SKM-1 (cell line): Measurements from ENCODE around the gene PDE2A.

Experiments used
- DNase-seq: peaks from one replicate; lab custom pipeline; 2025; ENCODE audit not compliant: unreplicated experiment; lab: John Stamatoyannopoulos, UW

PDE2A gene

GRCh38 chr11:72673943-72674828 lies at the start of gene PDE2A:
Gene PDE2A (minus strand): TSS chr11:72674422. CDS start chr11:72674207, 215 bp downstream.
- no peak for DNase-seq

- DNase-seq: no peak
These were observed 49.3 kb upstream of the PDE2A start for GRCh38 chr11:72723508-72723907.

- peak; percentile 97 for DNase-seq
These were observed 48.0 kb upstream of the PDE2A start for GRCh38 chr11:72722050-72722748.

- DNase-seq: no peak
These were observed 47.4 kb upstream of the PDE2A start for GRCh38 chr11:72721689-72722049.

GRCh38 chr11:72721276-72721675 lies 47.1 kb upstream of the PDE2A start:
- no peak for DNase-seq

- DNase-seq: no peak
These were observed 46.6 kb upstream of the PDE2A start for GRCh38 chr11:72720784-72721183.

- DNase-seq: peak; percentile 30
These were observed 45.8 kb upstream of the PDE2A start for GRCh38 chr11:72720047-72720446.

- DNase-seq: no peak
These were observed 45.3 kb upstream of the PDE2A start for GRCh38 chr11:72719551-72719950.

- DNase-seq: no peak
These were observed 44.9 kb upstream of the PDE2A start for GRCh38 chr11:72719144-72719543.

- no peak for DNase-seq
These were observed 43.9 kb upstream of the PDE2A start for GRCh38 chr11:72718101-72718501.

- no peak for DNase-seq
These were observed 42.7 kb upstream of the PDE2A start for GRCh38 chr11:72716788-72717435.

- no peak for DNase-seq
These were observed 42.1 kb upstream of the PDE2A start for GRCh38 chr11:72716290-72716689.

- no peak for DNase-seq
These were observed 38.6 kb upstream of the PDE2A start for GRCh38 chr11:72712841-72713240.

- DNase-seq: no peak
These were observed 38.0 kb upstream of the PDE2A start for GRCh38 chr11:72712168-72712751.

GRCh38 chr11:72711141-72711540 lies 36.9 kb upstream of the PDE2A start:
- no peak for DNase-seq

- DNase-seq: no peak
These were observed 36.1 kb upstream of the PDE2A start for GRCh38 chr11:72710278-72710677.

- DNase-seq: no peak
These were observed 35.4 kb upstream of the PDE2A start for GRCh38 chr11:72709478-72710238.

- DNase-seq: no peak
These were observed 32.8 kb upstream of the PDE2A start for GRCh38 chr11:72707032-72707431.

- no peak for DNase-seq
These were observed 32.4 kb upstream of the PDE2A start for GRCh38 chr11:72706579-72706978.

- no peak for DNase-seq
These were observed 31.5 kb upstream of the PDE2A start for GRCh38 chr11:72705442-72706365.
